ENCODE measurements around the gene KCTD7.

- TF ChIP-seq CTCF (IDR thresholded peaks at IDR 0.05) = no peak
- no peak for TF ChIP-seq POLR2A (IDR thresholded peaks at IDR 0.05)
Observed at GRCh38 chr7:66609176-66609575, 19.5 kb upstream of the KCTD7 start.
